GM12874 (cell line): ENCODE results near the gene ATP8B3.

Experiments
- TF ChIP-seq, protein P1 (sequence below): IDR thresholded peaks from 2 replicates; pipeline ENCODE4 v1.5.1; 2011; ENCODE audit warnings: low read depth, mild to moderate bottlenecking, control low read depth, low read length, moderate library complexity; ENCODE audit not compliant: insufficient read depth

ATP8B3 gene

DNA sequence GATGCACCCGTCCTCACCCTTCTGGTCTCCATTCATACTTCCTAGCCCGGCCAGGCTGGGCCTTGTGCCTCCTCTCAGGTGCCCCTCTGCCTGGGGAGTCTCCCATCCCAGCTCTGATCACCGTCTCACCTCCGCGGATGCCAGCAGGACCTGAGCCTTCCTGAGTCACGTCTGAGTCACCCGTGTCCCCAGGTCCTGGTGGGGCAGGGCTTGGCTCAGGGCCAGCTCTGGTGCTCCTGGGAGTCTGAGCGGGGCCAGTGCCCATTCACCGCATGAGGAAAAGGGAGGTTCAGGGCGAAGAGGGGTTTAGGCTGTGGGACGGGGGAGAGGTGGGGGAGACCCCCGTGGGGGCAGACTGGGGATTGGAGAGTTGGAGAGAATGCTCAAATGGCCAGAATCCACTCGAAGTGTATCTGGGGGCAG, 593 bp downstream of the ATP8B3 start:
- TF ChIP-seq, protein P1, sequence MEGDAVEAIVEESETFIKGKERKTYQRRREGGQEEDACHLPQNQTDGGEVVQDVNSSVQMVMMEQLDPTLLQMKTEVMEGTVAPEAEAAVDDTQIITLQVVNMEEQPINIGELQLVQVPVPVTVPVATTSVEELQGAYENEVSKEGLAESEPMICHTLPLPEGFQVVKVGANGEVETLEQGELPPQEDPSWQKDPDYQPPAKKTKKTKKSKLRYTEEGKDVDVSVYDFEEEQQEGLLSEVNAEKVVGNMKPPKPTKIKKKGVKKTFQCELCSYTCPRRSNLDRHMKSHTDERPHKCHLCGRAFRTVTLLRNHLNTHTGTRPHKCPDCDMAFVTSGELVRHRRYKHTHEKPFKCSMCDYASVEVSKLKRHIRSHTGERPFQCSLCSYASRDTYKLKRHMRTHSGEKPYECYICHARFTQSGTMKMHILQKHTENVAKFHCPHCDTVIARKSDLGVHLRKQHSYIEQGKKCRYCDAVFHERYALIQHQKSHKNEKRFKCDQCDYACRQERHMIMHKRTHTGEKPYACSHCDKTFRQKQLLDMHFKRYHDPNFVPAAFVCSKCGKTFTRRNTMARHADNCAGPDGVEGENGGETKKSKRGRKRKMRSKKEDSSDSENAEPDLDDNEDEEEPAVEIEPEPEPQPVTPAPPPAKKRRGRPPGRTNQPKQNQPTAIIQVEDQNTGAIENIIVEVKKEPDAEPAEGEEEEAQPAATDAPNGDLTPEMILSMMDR, result no peak

DNA sequence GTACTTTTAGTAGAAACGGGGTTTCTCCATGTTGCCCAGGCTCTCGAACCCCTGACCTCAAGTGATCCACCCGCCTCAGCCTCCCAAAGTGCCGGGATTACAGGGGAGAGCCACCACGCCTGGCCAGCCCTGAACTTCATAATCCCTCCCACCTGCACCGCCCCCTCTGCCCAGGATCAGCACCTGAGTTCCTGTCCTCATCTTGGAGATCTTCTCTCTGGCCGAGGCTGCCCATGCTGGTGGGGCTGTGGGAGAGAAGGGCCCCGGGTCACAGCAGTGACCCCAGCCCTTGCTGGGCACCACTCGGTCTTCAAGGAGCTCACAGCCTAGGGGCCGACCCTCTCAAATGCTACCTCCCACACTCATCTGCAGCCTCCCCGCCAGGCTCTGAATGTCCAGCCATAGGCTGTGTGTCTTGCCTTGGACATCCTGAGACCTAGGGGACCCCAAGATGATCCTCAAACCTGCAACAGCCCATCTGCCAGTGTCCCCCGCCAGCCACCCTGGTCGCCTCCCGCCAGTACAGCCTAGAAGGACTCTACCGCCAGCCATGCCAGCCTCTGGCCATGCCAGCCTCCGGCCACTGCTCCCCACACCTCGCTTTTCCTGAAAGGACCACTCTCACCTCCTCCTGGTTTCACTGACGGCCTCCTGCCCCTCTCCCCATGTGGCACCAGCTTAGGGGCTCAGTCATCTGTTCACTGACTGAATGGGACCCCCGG, 1.5 kb downstream of the ATP8B3 start:
- TF ChIP-seq, protein P1, result no peak

DNA sequence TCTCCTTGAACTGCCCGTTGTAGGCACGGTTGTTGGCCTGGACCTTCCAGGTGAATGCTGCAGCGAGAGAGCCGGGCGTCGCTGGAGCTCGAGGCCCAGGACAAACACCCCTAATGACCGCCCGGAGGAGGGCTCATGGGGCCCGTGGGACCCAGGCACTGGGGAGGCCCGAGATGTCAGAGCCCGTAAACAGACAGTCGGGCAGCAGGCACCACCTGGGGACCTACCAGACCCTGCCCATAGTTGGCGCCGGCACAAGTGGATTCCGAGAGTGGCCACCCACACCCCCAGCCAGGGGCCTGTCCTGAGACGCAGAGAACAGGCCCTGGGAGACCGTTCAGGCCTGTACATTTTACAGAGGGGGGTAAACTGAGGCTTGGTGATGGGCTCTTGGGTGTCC, 2.4 kb downstream of the ATP8B3 start:
- TF ChIP-seq, protein P1, result no peak

GRCh38 chr19:1808395-1808731, 3.7 kb downstream of the ATP8B3 start:
- TF ChIP-seq, protein P1, result no peak

GRCh38 chr19:1807695-1808394, 4.2 kb downstream of the ATP8B3 start:
- TF ChIP-seq, protein P1, result no peak

GRCh38 chr19:1807030-1807694, 4.9 kb downstream of the ATP8B3 start:
- TF ChIP-seq, protein P1, result no peak
